NCI-H345 treated with DMSO at 0.1 percent for 48 hours (cell line): Measurements from ENCODE around the gene GPR107.

ENCODE experiments used
- DNase-seq: peaks from one replicate; lab custom pipeline; 2025; ENCODE audit not compliant: unreplicated experiment; lab: John Stamatoyannopoulos, UW

Gene GPR107

GRCh38 chr9:130053109-130053503 is 600 bp upstream of the GPR107 start:
- DNase-seq: no peak

GRCh38 chr9:130054325-130054786 is 650 bp downstream of the GPR107 start:
- no peak for DNase-seq

GRCh38 chr9:130054820-130055219 is 1.1 kb downstream of the GPR107 start:
- DNase-seq: no peak

- no peak for DNase-seq
These were observed 4.4 kb downstream of the GPR107 start for GRCh38 chr9:130058154-130058553.

GRCh38 chr9:130058887-130059286 is 5.2 kb downstream of the GPR107 start:
- DNase-seq: no peak

- DNase-seq: no peak
These were observed 6.6 kb downstream of the GPR107 start for GRCh38 chr9:130060296-130060695.

- DNase-seq: no peak
These were observed 9.0 kb downstream of the GPR107 start for GRCh38 chr9:130062750-130063149.

- no peak for DNase-seq
These were observed 10.9 kb downstream of the GPR107 start for GRCh38 chr9:130064621-130065020.

GRCh38 chr9:130069048-130069447 is 15.3 kb downstream of the GPR107 start:
- no peak for DNase-seq

GRCh38 chr9:130072515-130073235 is 19.0 kb downstream of the GPR107 start:
- DNase-seq: no peak

GRCh38 chr9:130073373-130073772 is 19.7 kb downstream of the GPR107 start:
- DNase-seq: no peak

- DNase-seq: no peak
These were observed 24.8 kb downstream of the GPR107 start for GRCh38 chr9:130078547-130078946.

- DNase-seq: no peak
These were observed 30.6 kb downstream of the GPR107 start for GRCh38 chr9:130084337-130084736.

GRCh38 chr9:130088051-130088450 is 34.3 kb downstream of the GPR107 start:
- no peak for DNase-seq

- DNase-seq: no peak
These were observed 35.4 kb downstream of the GPR107 start for GRCh38 chr9:130089141-130089540.

- DNase-seq: no peak
These were observed 37.2 kb downstream of the GPR107 start for GRCh38 chr9:130090915-130091314.

- DNase-seq: no peak
These were observed 39.2 kb downstream of the GPR107 start for GRCh38 chr9:130092910-130093309.

GRCh38 chr9:130095872-130096271 is 42.2 kb downstream of the GPR107 start:
- DNase-seq: no peak

- no peak for DNase-seq
These were observed 47.0 kb downstream of the GPR107 start for GRCh38 chr9:130100681-130101080.

GRCh38 chr9:130101915-130102314 is 48.2 kb downstream of the GPR107 start:
- DNase-seq: no peak

GRCh38 chr9:130104491-130105193 is 50.9 kb downstream of the GPR107 start:
- DNase-seq: no peak

- no peak for DNase-seq
These were observed 53.1 kb downstream of the GPR107 start for GRCh38 chr9:130106860-130107233.
